HG02870 (cell line): ENCODE data around the gene ZNF438.

Experiments used
- ATAC-seq: cut with Tn5 transposase; IDR thresholded peaks from one replicate; pipeline ENCODE4 v1.9.1; 2021; ENCODE audit warnings: mild to moderate bottlenecking, moderate library complexity; ENCODE audit not compliant: unreplicated experiment

The ZNF438 gene

GRCh38 chr10:31013331-31013730 lies 18.3 kb downstream of the ZNF438 start:
- no peak for ATAC-seq

GRCh38 chr10:31011665-31012022 lies 20.0 kb downstream of the ZNF438 start:
- ATAC-seq, result no peak

DNA sequence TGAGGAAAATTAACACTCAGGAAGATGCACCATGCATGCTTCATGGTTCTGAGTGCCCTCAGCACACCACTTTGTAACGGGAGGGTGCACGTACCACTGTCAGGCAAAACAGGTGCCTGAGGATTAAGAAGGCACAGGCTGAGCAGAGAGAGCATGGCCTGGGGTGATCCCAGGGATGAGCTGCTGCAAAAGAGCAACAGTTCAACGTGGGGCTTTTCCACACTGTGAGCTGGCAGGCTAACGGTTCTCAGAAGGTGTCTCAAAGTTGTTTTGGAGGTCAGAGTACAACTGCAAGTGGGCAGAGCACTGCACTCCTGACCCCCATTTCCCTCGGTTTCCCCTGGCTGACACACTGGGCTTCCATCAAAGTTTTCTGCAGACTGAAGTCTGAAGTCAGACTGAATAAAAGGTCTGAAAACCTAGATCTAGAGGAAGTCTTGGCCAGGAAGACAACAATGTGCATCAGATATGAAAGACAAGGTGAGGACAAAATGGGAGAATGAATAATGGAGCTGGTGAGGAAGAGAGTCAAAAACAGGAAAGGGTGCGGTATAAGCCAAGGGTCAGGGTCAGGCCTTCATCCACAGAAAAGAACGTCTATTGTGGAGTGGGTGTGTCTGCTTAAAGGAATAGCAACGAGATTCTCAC lies 20.5 kb downstream of the ZNF438 start:
- ATAC-seq, result no peak

- no peak for ATAC-seq
Measured at GRCh38 chr10:31010062-31010461, 21.6 kb downstream of the ZNF438 start.

- ATAC-seq, result no peak
Measured at GRCh38 chr10:31005895-31006294, 25.8 kb downstream of the ZNF438 start.

DNA sequence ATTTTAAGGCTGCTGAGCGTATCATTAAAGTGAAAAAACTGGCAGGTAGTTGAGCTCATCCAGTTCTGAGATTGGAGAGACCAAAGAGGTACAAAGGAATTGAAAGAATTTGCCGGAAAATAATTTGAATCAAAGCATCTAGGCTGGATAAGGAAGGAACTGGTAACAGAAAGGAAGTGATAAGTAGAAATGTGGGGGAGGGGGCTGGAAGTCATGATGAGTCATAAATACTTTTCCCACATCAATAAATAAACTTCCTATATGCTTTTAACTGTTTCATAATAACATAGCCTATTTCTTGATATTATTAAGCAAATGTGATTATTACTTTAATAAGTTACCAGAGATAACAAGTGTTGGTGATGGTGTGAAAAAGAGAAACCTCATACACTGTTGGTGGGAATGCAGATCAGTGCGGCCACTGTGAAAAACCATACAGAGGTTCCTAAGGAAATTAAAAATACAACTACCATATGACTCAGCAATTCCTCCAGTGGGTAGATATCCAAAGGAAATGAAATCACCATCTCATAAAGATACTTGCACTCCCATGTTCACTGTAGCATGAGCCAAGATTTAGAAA lies 27.0 kb downstream of the ZNF438 start:
- ATAC-seq, result no peak

- no peak for ATAC-seq
Measured at GRCh38 chr10:31001740-31002139, 29.9 kb downstream of the ZNF438 start.

- no peak for ATAC-seq
Measured at GRCh38 chr10:31000867-31001266, 30.8 kb downstream of the ZNF438 start.

DNA sequence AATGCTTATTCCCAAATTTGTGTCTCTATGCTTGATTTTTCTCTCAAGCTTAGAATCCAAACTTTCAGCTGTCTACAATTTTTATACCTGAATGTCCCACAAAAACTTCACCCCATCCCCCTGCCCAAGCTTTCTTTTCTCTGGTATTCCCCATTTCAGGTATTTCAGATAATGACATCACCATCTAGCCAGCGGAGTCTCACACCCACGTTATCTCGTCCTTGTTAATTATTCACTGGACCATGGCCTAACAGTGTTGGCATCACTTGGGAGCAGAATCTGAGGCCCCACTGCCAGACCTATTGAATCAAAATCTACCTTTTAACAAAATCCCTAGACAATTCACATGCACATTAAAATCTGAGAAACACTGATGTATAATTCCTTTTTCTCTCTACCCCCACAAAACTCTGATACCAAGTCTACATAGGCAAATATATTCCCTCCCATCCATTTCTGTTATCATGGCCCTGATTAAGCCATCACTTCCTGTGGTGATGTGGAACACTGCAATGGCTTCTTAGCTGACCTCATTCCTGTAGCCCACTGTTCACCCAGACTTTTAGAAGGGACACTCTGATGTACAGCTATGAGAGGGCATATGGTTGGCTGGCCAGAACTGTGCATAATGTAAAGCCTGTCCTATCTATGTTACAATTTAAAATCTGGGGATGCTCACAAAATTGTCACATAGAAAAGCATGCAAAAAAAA lies 31.4 kb downstream of the ZNF438 start:
- no peak for ATAC-seq

GRCh38 chr10:30999070-30999712 lies 32.5 kb downstream of the ZNF438 start:
- no peak for ATAC-seq

GRCh38 chr10:30997536-30998235 lies 34.0 kb downstream of the ZNF438 start:
- ATAC-seq, result no peak

- no peak for ATAC-seq
Measured at GRCh38 chr10:30996481-30997005, 35.1 kb downstream of the ZNF438 start.

- no peak for ATAC-seq
Measured at GRCh38 chr10:30995081-30995770, 36.4 kb downstream of the ZNF438 start.

DNA sequence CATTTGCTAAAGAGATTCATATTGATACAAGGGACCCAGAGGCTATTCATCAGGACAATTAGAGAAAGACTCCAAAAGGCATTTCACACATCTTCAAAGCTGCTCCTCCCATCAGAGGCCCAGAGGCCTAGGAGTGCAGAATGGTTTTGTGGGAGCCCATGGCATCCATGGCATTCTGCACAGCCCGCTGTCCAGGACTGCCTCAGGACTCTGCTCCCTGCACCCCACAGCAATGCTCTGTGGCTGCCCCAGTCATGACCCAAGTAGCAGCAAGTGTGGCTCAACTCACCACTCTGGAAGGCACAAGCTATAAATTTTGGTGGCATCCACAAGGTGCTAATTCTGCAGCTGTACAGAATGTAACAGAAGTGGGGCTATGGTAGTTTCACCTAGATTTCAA lies 38.5 kb downstream of the ZNF438 start:
- no peak for ATAC-seq

DNA sequence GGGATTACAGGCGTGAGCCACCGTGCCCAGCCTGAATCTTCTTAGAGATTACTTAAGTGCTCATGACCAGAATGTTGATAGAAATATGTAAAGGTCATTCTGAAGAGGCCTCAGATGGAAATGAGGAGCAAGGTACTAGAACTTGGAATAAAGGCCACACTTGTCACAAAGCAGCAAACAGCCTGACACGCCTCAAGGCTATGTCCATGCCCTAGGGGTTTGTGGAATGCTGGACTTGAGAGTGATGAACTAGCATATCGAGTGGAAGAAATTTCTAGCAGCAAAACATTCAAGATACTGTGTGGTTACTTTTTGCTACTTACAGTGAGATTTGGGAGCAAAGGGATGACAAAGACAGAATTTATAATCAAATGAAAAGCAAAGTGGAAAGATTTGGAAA lies 39.0 kb downstream of the ZNF438 start:
- no peak for ATAC-seq

DNA sequence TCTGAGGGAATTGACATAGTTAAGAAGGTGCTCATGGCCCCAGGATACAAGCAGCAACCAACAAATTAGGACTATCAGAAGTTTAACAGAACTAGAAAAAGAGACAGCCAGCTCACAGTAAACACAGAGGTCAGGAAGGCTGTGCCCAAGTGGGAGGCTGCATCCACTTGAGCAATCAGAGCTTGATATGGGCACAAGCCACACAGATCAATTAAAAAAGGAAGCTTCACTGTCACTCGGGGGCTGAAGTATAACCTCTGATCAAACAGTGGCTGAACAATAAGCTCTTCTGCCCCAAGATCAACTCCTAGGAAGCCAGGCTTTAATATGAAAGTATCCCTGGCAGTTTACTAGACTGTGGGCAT lies 40.0 kb downstream of the ZNF438 start:
- no peak for ATAC-seq

DNA sequence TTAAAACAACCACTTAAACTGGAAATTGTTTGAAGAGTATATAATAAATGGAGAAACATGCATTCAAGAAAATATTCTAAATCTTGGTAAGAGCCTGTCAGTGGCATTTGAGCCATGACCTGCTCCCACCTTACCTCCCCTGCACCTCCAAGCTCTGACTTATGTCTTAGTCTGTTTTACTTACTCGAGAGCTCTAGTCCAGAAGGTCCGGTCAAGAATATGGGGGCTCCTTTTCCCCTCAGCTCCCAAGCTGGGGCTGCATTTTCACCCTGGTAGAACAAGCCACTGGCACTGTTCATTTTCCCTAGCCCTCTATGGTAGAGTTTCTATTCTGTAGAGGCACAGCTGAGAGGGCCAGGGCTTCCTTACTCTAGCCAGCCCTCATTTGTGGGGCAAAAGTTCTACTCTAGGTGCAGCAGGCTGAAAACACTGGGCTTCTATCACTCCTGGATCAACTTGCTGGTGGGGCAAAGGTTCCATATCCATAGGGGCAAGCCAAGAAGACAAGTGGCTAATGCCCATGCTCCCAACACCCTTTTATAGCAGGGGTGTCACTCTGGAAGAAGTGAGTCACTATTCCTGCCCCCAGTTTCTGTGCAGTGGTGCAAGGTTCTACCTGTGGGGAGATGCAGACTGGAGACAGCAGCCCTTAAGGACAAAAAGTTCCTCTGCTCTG lies 40.6 kb downstream of the ZNF438 start:
- ATAC-seq, result no peak

DNA sequence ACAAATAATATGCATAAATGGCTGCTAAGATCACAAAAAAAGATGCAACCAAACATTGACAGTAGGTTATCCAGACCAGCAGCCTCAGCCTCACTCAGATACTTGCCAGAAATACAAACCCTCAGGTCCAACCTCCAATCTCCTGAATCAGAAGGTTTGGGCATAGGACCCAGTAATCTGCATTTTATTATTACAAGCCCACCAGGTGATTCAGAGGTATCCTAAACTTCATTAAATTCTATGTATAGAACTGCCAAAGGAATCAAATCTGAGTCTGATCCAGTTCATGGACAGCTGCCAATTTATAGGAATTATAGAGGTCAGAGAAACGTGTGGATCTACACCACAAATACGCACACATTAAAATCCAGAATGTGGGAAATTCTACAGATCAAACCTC lies 41.3 kb downstream of the ZNF438 start:
- ATAC-seq, result no peak

DNA sequence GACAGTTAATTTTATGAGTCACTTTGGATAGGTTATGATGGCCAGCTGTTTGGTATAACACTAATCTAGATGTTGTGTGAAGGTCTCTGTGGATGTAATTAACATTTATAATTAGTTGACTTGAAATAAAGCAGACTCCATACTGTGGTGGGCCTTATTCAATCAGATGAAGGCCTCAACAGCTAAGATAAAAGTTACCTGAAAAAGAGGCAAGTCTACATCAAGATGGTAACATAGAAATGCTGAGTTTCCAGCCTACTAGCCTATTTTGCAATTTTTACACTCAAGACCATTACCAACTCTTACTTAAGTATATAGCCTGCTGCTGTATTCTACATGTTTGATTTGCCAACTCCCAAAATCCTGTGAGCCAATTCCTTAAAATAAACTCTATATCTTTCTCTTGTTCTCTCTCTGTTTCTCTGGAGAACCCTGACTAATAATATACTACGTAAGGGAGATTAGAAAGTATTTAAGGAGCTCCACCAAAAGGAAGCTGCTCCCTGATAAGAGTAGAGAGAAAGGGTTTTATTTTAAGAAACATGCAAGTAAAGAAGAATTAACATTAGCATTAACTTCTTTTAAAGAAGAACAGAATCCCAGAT lies 42.7 kb downstream of the ZNF438 start:
- ATAC-seq, result no peak

- ATAC-seq, result no peak
Measured at GRCh38 chr10:30987463-30987862, 44.2 kb downstream of the ZNF438 start.
